Mesothelial cell of epicardium (in vitro differentiated cells): ENCODE measurements around the gene ANKRD11. TPM values are rescaled to one million over a fixed set of nuclear protein-coding genes. Genes with fewer than 3 reads are reported as not detected.

Experiments used
- DNase-seq, 2 experiments: peaks; one replicate each; pipeline ENCODE4 v3.0.0; 2021; ENCODE audit warnings: low spot score in 2 of 2; ENCODE audit not compliant: unreplicated experiment in 2 of 2
- H3K27ac Mint-ChIP-seq: 2 replicates; pipeline ENCODE4 v1.8.0; 2021; ENCODE audit warnings: mixed read lengths
- H3K27me3 Mint-ChIP-seq: 2 replicates; pipeline ENCODE4 v1.8.0; 2021; ENCODE audit warnings: low read depth, mixed read lengths
- H3K36me3 Mint-ChIP-seq: 2 replicates; pipeline ENCODE4 v1.8.0; 2021; ENCODE audit warnings: mixed read lengths
- H3K4me1 Mint-ChIP-seq: 2 replicates; pipeline ENCODE4 v1.8.0; 2021; ENCODE audit warnings: mixed read lengths
- H3K4me3 Mint-ChIP-seq: 2 replicates; pipeline ENCODE4 v1.8.0; 2021; ENCODE audit warnings: mild to moderate bottlenecking, moderate library complexity, mixed read lengths
- H3K9me3 Mint-ChIP-seq: 2 replicates; pipeline ENCODE4 v1.8.0; 2021; ENCODE audit warnings: mixed read lengths
- total RNA-seq: library from RNA; stranded (reverse); gene quantifications from 3 replicates; pipeline ENCODE4 v1.2.1, GENCODE V29; 2021
- TF ChIP-seq, protein P1 (sequence below): fragments of 200-600 bp; sonication (generic); IDR thresholded peaks from one replicate; pipeline ENCODE4 v1.5.0; 2021; ENCODE audit warnings: antibody characterized with exemption; ENCODE audit not compliant: unreplicated experiment

The ANKRD11 gene
- total RNA-seq, 1 donor from 2014 or later, result 247 TPM

DNA sequence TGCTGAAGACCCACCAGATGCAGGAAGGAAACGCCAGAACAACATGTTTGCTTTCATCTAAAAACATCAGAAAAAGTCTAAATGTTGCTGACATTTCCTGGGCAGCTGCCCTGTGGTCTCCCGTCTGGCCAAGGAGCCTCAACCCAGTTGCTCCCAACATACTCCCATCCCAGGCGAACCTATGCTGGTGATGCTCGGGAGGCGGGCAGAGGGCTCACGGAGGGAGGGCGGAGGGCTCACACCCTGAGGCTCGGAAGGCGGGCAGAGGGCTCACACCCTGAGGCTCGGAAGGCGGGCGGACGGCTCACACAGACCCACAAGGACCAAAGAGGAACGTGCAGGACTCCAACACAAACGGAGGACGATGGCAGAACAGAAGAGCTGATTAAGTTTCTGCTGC, 135.4 kb downstream of the ANKRD11 start:
- Mint-ChIP-seq H3K27me3 (no peaks in the 10 kb centered on the region), H3K27ac (no peak overlapping the region), H3K4me1 (peaks cover 45% of the 10 kb centered on the region), H3K4me3 (no peak overlapping the region), H3K36me3 (peaks cover 3% of the 10 kb centered on the region), H3K9me3 (no peaks in the 10 kb centered on the region)
- no peak for DNase-seq
- TF ChIP-seq, protein P1, sequence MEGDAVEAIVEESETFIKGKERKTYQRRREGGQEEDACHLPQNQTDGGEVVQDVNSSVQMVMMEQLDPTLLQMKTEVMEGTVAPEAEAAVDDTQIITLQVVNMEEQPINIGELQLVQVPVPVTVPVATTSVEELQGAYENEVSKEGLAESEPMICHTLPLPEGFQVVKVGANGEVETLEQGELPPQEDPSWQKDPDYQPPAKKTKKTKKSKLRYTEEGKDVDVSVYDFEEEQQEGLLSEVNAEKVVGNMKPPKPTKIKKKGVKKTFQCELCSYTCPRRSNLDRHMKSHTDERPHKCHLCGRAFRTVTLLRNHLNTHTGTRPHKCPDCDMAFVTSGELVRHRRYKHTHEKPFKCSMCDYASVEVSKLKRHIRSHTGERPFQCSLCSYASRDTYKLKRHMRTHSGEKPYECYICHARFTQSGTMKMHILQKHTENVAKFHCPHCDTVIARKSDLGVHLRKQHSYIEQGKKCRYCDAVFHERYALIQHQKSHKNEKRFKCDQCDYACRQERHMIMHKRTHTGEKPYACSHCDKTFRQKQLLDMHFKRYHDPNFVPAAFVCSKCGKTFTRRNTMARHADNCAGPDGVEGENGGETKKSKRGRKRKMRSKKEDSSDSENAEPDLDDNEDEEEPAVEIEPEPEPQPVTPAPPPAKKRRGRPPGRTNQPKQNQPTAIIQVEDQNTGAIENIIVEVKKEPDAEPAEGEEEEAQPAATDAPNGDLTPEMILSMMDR, result no peak

DNA sequence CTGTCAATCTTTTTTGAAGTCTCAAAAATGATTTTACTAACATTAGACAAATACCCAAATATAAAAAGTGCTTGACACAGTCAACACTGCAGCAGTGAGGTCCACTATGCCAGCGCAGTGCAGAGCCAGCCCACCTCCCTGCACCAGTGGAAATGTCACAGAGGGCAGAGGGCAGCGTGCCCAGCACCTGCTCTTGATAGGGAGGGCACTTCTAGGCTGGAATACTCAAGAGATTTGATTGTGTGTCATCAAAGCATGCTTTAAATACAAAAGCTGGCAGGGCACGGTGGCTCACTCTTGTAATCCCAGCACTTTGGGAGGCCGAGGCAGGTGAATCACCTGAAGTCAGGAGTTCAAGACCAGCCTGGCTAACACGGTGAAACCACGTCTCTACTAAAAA, 136.0 kb downstream of the ANKRD11 start:
- H3K27me3 Mint-ChIP-seq, result no peaks in the 10 kb centered on the region
- DNase-seq, result no peak
- no peak overlapping the region for H3K4me3 Mint-ChIP-seq
- peaks cover 39% of the 10 kb centered on the region for H3K4me1 Mint-ChIP-seq
- peaks cover 3% of the 10 kb centered on the region for H3K36me3 Mint-ChIP-seq
- H3K27ac Mint-ChIP-seq, result no peak overlapping the region
- TF ChIP-seq, protein P1, result no peak
- H3K9me3 Mint-ChIP-seq, result no peaks in the 10 kb centered on the region

DNA sequence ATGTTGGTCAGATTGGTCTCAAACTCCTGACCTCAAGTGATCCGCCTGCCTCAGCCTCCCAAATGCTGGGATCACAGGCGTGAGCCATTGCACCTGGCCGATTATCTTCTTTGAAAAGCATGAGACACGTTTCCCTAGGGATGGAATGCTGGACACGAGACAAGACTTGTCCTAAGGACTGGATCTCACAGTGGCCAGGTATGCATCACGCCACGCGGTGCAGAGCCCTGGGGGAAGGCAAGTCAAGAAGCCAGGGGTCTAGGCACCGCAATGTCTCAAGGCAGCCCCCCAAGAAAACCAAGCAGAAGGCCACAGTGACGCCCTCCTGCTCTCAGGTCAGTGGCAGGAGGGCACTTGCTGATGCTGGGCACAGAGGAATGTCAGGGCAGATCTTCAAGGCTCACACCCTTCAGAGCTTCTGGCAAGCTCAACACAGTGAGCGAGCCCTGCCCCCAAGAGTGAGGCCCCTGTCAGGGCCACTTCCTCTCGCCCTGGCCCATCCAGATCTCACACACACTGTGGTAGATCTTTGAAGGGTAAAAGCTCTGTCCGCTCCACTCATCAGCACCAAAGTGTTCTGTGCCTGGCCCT, 138.2 kb downstream of the ANKRD11 start:
- H3K27me3 Mint-ChIP-seq, result no peaks in the 10 kb centered on the region
- DNase-seq, result no peak
- H3K9me3 Mint-ChIP-seq, result no peaks in the 10 kb centered on the region
- H3K36me3 Mint-ChIP-seq, result peaks cover 3% of the 10 kb centered on the region
- peaks cover 28% of the 10 kb centered on the region for H3K4me1 Mint-ChIP-seq
- H3K4me3 Mint-ChIP-seq, result no peak overlapping the region
- peak overlapping the region; percentile 86 for H3K27ac Mint-ChIP-seq
- TF ChIP-seq, protein P1, result peak; percentile 6

DNA sequence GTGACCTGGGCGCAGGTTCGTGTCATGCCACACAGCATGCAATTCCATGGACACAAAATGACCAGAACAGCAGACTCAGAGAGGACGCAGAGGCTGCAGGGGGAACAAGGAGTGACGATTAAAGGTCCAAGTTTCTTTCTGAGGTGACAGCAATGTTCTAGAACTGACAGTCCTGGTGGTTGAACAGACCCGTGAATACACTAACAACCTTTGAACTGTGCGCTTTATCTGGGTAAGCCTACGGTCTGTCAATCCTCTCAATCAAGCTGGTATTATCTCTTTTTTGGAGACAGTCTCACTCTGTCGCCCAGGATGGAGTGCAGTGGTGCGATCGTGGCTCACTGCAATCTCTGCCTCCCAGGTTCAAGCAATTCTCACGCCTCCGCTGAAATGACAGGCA, 138.7 kb downstream of the ANKRD11 start:
- TF ChIP-seq, protein P1, result no peak
- peaks cover 3% of the 10 kb centered on the region for H3K36me3 Mint-ChIP-seq
- H3K4me3 Mint-ChIP-seq, result no peak overlapping the region
- peaks cover 28% of the 10 kb centered on the region for H3K4me1 Mint-ChIP-seq
- H3K9me3 Mint-ChIP-seq, result no peaks in the 10 kb centered on the region
- H3K27ac Mint-ChIP-seq, result peak overlapping the region; percentile 86
- DNase-seq, result no peak
- no peaks in the 10 kb centered on the region for H3K27me3 Mint-ChIP-seq

- peak overlapping the region; percentile 65 for H3K27ac Mint-ChIP-seq
- TF ChIP-seq, protein P1, result no peak
- no peak overlapping the region for H3K4me3 Mint-ChIP-seq
- H3K36me3 Mint-ChIP-seq, result peaks cover 3% of the 10 kb centered on the region
- peaks cover 34% of the 10 kb centered on the region for H3K4me1 Mint-ChIP-seq
- no peaks in the 10 kb centered on the region for H3K9me3 Mint-ChIP-seq
- no peak for DNase-seq
- no peaks in the 10 kb centered on the region for H3K27me3 Mint-ChIP-seq
Measured at GRCh38 chr16:89350701-89351380, 139.5 kb downstream of the ANKRD11 start.
